Measurements from ENCODE around the gene KRT78. TPM values are rescaled to one million over a fixed set of nuclear protein-coding genes. Genes with fewer than 3 reads are reported as not detected.

The KRT78 gene
- total and polyA plus RNA-seq, 5 donors from 2014 or later, result not detected

DNA sequence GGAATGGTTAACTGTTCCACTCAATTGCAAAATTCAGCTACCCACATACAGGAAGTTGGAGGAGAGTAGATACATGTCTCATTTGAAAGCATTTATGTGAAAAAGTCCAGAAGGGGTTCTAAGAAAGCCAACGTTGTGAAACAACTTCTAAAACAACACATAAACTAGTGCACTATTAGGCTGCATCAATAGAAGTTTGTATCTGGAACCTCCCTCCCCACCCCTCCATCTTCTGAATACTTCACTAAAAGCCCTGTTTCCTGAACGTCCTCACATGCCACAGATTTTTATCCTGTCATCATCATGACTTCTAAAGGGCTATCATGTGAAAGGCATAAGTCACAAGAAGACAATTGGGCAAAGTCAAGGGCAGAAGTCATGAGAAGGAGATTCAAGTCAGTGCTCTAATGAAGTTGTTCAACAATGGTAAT lies 20.2 kb downstream of the KRT78 start:
- Histone ChIP-seq H3K27ac (ENCODE audit: insufficient read depth, low read length, poor library complexity, severe bottlenecking) (no peak overlapping the region), H3K4me1 (ENCODE audit: control insufficient read depth, insufficient read depth, low read length, poor library complexity, severe bottlenecking) (no peaks in the 10 kb centered on the region), H3K36me3 (ENCODE audit: control insufficient read depth, insufficient read depth, low read length) (no peaks in the 10 kb centered on the region), H3K9me3 (ENCODE audit: control insufficient read depth in 2 of 2, low read length in 2 of 2) (no peaks in the 10 kb centered on the region), H3K27me3 (ENCODE audit: control insufficient read depth, insufficient read depth, low read length) (no peaks in the 10 kb centered on the region), H3K4me3 (ENCODE audit: low read depth, low read length) (no peak overlapping the region)
- Mint-ChIP-seq H3K27me3 (peaks cover 5% of the 10 kb centered on the region), H3K4me1 (no peaks in the 10 kb centered on the region), H3K9me3 (peaks cover 0 to 2% (median 0%) of the 10 kb centered on the region in 7 donors), H3K4me3 (no peak overlapping the region), H3K27ac (peak overlapping the region in 1 of 3 donors; percentile 13), H3K36me3 (no peaks in the 10 kb centered on the region)
- no peak for DNase-seq
- ATAC-seq (ENCODE audit: low read depth in 2 of 2), result no peak

DNA sequence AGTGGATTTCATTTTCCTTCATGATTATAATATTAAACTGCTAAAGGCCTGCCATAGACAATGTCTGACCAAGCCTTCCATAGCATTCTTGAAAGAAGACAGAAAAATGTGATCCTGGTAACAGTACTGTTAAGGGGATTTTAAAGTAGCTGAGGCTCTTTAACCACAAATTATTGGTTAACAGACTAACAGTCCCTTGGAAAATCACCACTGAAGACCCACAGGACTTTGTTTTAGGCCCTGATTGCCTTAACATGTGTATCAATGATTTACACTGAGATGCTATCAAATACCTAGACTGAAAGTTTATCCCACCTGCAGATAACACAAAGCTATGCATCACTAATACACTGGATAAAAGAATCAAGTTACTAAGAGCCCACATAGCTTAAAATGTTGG lies 20.6 kb downstream of the KRT78 start:
- H3K4me3 Mint-ChIP-seq, result no peak overlapping the region
- no peak overlapping the region for H3K27ac Mint-ChIP-seq
- no peak for DNase-seq
- H3K27me3 Mint-ChIP-seq, result peaks cover 5% of the 10 kb centered on the region
- H3K4me1 ChIP-seq (ENCODE audit: control insufficient read depth, insufficient read depth, low read length, poor library complexity, severe bottlenecking), result no peaks in the 10 kb centered on the region
- H3K4me3 ChIP-seq (ENCODE audit: low read depth, low read length), result no peak overlapping the region
- no peaks in the 10 kb centered on the region for H3K4me1 Mint-ChIP-seq
- H3K36me3 ChIP-seq (ENCODE audit: control insufficient read depth, insufficient read depth, low read length), result no peaks in the 10 kb centered on the region
- no peak for ATAC-seq (ENCODE audit: low read depth in 2 of 2)
- no peaks in the 10 kb centered on the region for H3K36me3 Mint-ChIP-seq
- no peak overlapping the region for H3K27ac ChIP-seq (ENCODE audit: insufficient read depth, low read length, poor library complexity, severe bottlenecking)
- H3K9me3 Mint-ChIP-seq, result peaks cover 0 to 2% (median 0%) of the 10 kb centered on the region in 7 donors
- no peaks in the 10 kb centered on the region for H3K9me3 ChIP-seq (ENCODE audit: control insufficient read depth in 2 of 2, low read length in 2 of 2)
- no peaks in the 10 kb centered on the region for H3K27me3 ChIP-seq (ENCODE audit: control insufficient read depth, insufficient read depth, low read length)

DNA sequence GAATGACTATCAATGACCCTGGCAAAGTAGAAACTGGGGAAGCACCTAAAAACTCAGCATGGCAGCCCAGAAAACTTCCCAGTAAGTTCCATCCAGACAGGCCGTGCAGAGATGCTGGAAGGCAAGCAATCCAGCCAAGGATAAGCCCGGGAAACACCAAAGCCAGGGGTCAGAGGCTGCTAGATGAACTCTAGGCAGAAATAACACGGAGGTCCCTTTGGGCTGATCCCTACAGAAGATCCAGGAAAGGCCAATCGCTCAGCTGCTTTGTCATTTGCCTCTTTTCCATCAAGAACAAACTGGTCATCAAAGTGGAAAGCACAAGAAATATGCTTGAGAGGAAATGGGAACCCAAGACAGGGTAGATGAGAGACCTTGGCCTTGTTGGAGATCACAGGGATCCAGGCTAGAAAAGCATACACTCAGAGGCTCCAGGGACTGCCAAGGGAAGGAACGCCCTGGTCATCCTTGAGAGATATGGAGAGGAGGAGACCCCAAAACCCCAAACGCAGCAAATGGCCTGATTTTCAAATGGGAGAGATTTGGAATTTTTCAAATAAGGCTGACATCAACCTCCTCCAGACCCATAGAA lies 21.2 kb downstream of the KRT78 start:
- Histone ChIP-seq H3K27ac (ENCODE audit: insufficient read depth, low read length, poor library complexity, severe bottlenecking) (no peak overlapping the region), H3K4me3 (ENCODE audit: low read depth, low read length) (no peak overlapping the region), H3K36me3 (ENCODE audit: control insufficient read depth, insufficient read depth, low read length) (no peaks in the 10 kb centered on the region), H3K4me1 (ENCODE audit: control insufficient read depth, insufficient read depth, low read length, poor library complexity, severe bottlenecking) (no peaks in the 10 kb centered on the region), H3K9me3 (ENCODE audit: control insufficient read depth in 2 of 2, low read length in 2 of 2) (no peaks in the 10 kb centered on the region), H3K27me3 (ENCODE audit: control insufficient read depth, insufficient read depth, low read length) (no peaks in the 10 kb centered on the region)
- H3K4me3 Mint-ChIP-seq, result no peak overlapping the region
- H3K4me1 Mint-ChIP-seq, result no peaks in the 10 kb centered on the region
- H3K27ac Mint-ChIP-seq, result no peak overlapping the region
- no peak for DNase-seq
- no peaks in the 10 kb centered on the region for H3K36me3 Mint-ChIP-seq
- H3K27me3 Mint-ChIP-seq, result peaks cover 5% of the 10 kb centered on the region
- no peak for ATAC-seq (ENCODE audit: low read depth in 2 of 2)
- peaks cover 0 to 2% (median 0%) of the 10 kb centered on the region in 7 donors for H3K9me3 Mint-ChIP-seq

DNA sequence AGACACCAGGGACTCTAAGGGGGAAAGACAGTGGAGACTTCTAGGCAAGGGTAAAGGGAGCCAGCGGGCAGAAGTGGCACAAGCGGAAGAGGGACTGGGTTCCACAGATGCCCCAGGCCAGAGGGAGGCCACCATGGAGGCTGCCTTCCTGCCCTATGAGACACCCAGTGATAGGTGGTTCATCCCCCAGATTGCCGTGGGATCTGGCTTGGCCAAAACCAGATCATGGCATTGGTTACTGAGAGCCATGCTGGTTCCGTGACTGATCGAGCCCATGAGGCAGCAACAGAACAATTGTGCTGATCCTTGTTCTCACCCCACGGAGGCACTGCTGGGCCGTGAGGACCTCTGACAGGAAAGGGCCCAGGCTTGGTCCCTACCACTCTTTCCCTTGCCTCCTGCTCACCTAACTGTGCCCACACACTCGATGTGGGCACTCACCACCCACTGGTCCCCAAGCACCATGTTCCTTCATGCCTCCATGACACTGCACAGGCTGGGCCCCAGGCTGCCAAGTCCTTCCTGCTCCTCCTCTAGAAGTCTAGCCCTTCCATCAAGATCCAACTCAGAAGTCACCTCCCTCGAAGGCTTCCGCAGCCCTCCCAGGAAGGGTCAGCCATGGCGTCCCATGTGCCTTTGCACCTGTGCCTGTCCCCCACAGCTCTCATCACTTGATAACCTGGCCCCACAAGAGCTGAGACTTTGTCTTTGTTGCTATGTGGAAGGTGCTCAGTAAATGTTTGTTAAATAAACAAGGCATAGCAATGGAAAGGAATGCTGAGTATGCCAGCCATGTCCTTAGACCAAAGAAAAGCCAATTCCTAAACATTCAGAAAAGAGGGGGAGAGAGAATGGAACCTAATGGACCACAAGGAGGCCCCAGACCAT lies 21.9 kb downstream of the KRT78 start:
- no peak overlapping the region for H3K27ac Mint-ChIP-seq
- peaks cover 0 to 2% (median 0%) of the 10 kb centered on the region in 7 donors for H3K9me3 Mint-ChIP-seq
- Histone ChIP-seq H3K27me3 (ENCODE audit: control insufficient read depth, insufficient read depth, low read length) (no peaks in the 10 kb centered on the region), H3K36me3 (ENCODE audit: control insufficient read depth, insufficient read depth, low read length) (no peaks in the 10 kb centered on the region), H3K4me3 (ENCODE audit: low read depth, low read length) (no peak overlapping the region), H3K9me3 (ENCODE audit: control insufficient read depth in 2 of 2, low read length in 2 of 2) (no peaks in the 10 kb centered on the region), H3K4me1 (ENCODE audit: control insufficient read depth, insufficient read depth, low read length, poor library complexity, severe bottlenecking) (no peaks in the 10 kb centered on the region), H3K27ac (ENCODE audit: insufficient read depth, low read length, poor library complexity, severe bottlenecking) (no peak overlapping the region)
- H3K36me3 Mint-ChIP-seq, result no peaks in the 10 kb centered on the region
- H3K4me3 Mint-ChIP-seq, result no peak overlapping the region
- no peaks in the 10 kb centered on the region for H3K4me1 Mint-ChIP-seq
- ATAC-seq (ENCODE audit: low read depth in 2 of 2) (no peak), DNase-seq (no peak)
- peaks cover 5% of the 10 kb centered on the region for H3K27me3 Mint-ChIP-seq

DNA sequence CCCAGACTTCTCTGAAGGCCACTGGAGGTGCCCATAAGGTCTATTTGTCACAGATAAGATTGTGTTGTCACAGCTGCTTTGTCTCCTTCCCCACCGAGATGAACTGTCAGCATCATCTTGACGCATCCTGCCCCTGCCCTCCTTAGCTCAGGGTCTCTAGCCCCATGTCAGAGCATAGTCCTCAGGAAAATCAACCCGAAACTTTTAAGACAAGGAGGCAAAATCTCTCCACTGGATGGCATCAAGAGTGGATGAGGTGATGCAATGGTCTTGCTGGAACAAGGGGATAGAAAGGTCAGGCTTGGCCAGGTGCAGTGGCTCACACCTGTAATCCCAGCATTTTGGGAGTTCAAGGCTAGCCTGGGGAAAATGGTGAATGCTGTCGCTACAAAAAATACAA lies 22.8 kb downstream of the KRT78 start:
- H3K4me1 Mint-ChIP-seq, result no peaks in the 10 kb centered on the region
- Histone ChIP-seq H3K9me3 (ENCODE audit: control insufficient read depth in 2 of 2, low read length in 2 of 2) (no peaks in the 10 kb centered on the region), H3K36me3 (ENCODE audit: control insufficient read depth, insufficient read depth, low read length) (no peaks in the 10 kb centered on the region), H3K27ac (ENCODE audit: insufficient read depth, low read length, poor library complexity, severe bottlenecking) (no peak overlapping the region), H3K4me1 (ENCODE audit: control insufficient read depth, insufficient read depth, low read length, poor library complexity, severe bottlenecking) (no peaks in the 10 kb centered on the region), H3K4me3 (ENCODE audit: low read depth, low read length) (no peak overlapping the region), H3K27me3 (ENCODE audit: control insufficient read depth, insufficient read depth, low read length) (no peaks in the 10 kb centered on the region)
- ATAC-seq (ENCODE audit: low read depth in 2 of 2), result no peak
- H3K4me3 Mint-ChIP-seq, result no peak overlapping the region
- no peak for DNase-seq
- no peaks in the 10 kb centered on the region for H3K36me3 Mint-ChIP-seq
- H3K9me3 Mint-ChIP-seq, result peaks cover 0 to 2% (median 0%) of the 10 kb centered on the region in 7 donors
- no peak overlapping the region for H3K27ac Mint-ChIP-seq
- H3K27me3 Mint-ChIP-seq, result peaks cover 5% of the 10 kb centered on the region

DNA sequence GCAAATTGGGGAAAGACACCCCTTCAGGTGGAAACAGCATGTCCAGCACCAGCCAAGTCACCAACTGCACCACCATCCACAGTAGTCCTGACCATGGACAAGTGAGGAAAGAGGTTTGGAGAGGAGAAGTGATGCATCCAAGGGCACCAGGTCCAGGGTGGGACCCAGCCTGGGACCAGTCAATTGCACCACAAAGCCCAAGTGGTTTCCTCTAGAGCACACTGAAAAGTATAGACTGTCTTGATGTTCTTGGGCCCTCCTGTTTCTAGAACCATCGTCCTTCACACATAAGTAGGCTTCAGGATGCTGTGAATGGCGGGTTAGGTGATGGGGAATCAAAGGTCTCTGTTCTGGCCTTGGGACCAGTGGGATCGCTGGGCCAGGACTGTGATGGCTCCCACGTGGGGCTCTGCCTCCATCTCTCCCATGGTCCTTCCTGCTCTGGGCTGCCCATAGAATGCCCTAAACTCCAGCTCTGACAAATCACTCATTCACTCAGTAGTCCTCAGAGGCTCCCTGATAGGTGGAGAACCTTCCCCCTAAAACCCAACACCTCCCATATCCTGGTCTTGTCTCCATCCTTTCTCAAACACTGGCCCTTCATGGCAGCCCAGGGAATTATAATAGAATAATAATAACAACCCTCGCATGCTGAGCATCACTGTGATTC lies 23.9 kb downstream of the KRT78 start:
- peaks cover 4% of the 10 kb centered on the region for H3K27me3 Mint-ChIP-seq
- ATAC-seq (ENCODE audit: low read depth in 2 of 2) (no peak), DNase-seq (no peak)
- Histone ChIP-seq H3K9me3 (ENCODE audit: control insufficient read depth in 2 of 2, low read length in 2 of 2) (no peaks in the 10 kb centered on the region), H3K27ac (ENCODE audit: insufficient read depth, low read length, poor library complexity, severe bottlenecking) (no peak overlapping the region), H3K4me3 (ENCODE audit: low read depth, low read length) (no peak overlapping the region), H3K27me3 (ENCODE audit: control insufficient read depth, insufficient read depth, low read length) (no peaks in the 10 kb centered on the region), H3K36me3 (ENCODE audit: control insufficient read depth, insufficient read depth, low read length) (no peaks in the 10 kb centered on the region), H3K4me1 (ENCODE audit: control insufficient read depth, insufficient read depth, low read length, poor library complexity, severe bottlenecking) (no peaks in the 10 kb centered on the region)
- H3K4me3 Mint-ChIP-seq, result no peak overlapping the region
- no peaks in the 10 kb centered on the region for H3K4me1 Mint-ChIP-seq
- H3K9me3 Mint-ChIP-seq, result peaks cover 0 to 2% (median 0%) of the 10 kb centered on the region in 7 donors
- no peak overlapping the region for H3K27ac Mint-ChIP-seq
- H3K36me3 Mint-ChIP-seq, result no peaks in the 10 kb centered on the region

DNA sequence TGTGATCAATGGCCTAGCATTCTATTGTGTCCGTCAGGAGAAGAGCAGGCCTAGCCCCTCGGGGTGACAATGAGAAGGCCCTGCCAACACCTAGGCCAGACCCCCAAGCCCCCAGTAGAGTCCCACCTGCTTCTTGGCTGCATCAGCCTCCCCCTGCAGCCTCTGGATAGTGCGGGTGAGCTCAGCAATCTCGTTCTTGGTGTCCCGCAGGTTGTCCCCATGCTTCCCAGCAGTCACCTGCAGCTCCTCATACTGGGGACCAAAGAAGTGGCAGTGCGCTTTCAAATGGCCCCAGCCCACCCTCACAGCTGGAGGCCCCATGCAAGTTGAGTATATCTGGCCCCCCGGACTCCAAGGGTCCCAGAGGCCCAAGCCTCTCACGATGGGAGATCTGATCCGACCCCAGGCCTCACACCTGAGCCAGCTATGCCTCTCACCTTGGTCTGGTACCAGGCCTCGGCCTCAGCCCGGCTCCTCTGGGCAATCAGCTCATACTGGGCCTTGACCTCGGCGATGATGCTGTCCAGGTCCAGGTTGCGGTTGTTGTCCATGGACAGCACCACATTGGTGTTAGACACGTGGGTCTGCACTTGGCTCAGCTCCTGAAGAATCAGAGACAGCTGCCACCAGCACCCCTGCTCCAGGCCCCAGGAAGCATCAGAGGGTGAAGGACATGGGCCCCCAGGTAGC lies 24.9 kb downstream of the KRT78 start:
- DNase-seq (no peak), ATAC-seq (ENCODE audit: low read depth in 2 of 2) (no peak)
- Mint-ChIP-seq H3K9me3 (peaks cover 0 to 2% (median 0%) of the 10 kb centered on the region in 7 donors), H3K27me3 (peaks cover 7% of the 10 kb centered on the region), H3K36me3 (no peaks in the 10 kb centered on the region), H3K4me1 (no peaks in the 10 kb centered on the region), H3K4me3 (no peak overlapping the region), H3K27ac (peak overlapping the region in 1 of 3 donors; percentile 26)
- Histone ChIP-seq H3K36me3 (ENCODE audit: control insufficient read depth, insufficient read depth, low read length) (no peaks in the 10 kb centered on the region), H3K27me3 (ENCODE audit: control insufficient read depth, insufficient read depth, low read length) (no peaks in the 10 kb centered on the region), H3K9me3 (ENCODE audit: control insufficient read depth in 2 of 2, low read length in 2 of 2) (no peaks in the 10 kb centered on the region), H3K4me1 (ENCODE audit: control insufficient read depth, insufficient read depth, low read length, poor library complexity, severe bottlenecking) (no peaks in the 10 kb centered on the region), H3K27ac (ENCODE audit: insufficient read depth, low read length, poor library complexity, severe bottlenecking) (no peak overlapping the region), H3K4me3 (ENCODE audit: low read depth, low read length) (no peak overlapping the region)

Data from CD4-positive, CD25-positive, alpha-beta regulatory T cell (primary cell).